Right forelimb (tissue), 1 donor: ENCODE measurements around the gene PTPN9.
"Not testable (repeated sequence)": the region's sequence is repeated elsewhere in the genome, so short reads cannot be mapped to it uniquely, and the experiment has no call there.

Experiments used
- DNase-seq: peaks from one replicate; pipeline ENCODE4 v3.0.0-alpha.2; 2018

PTPN9 gene

DNA sequence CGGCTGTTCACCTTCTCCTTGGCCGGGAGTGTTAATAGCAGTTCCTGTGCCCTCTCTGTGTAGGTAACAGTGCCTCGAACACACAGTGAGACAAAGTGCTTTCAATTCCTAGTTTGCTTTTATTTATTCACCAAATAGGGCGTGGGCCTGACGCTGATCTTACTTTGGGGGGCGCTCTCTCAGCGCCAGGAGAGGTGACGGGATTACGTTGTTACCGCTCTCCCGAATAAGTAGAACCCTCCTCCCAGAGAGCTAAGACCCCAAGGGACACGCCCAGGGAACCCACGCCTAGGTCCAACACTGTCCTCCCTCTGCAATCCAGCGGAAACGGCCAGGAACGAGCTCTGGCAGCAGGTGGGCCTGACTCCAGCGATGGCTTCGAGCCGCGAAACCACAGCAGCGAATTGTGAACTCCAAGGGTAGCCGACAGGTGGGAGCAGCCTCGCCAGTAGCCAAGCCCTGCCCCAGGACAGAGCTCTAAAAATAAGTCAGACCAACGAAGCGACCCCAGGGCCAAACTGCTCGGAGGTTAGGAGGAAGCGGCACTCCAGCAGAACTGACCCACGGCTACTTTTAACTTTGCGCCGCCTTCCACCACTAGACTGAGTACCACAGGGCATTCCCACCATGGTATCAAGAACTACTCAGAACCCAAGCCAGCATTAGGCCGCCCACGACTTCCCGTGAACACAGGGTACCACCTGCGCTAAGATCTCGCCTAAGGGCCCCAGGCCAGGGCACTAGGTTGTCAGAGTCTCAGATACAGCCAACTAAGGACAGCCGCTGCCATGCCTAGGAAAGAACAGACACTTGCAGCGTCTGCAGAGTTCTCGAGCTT is 126.0 kb downstream of the PTPN9 start:
- DNase-seq, result peak; percentile 62

DNA sequence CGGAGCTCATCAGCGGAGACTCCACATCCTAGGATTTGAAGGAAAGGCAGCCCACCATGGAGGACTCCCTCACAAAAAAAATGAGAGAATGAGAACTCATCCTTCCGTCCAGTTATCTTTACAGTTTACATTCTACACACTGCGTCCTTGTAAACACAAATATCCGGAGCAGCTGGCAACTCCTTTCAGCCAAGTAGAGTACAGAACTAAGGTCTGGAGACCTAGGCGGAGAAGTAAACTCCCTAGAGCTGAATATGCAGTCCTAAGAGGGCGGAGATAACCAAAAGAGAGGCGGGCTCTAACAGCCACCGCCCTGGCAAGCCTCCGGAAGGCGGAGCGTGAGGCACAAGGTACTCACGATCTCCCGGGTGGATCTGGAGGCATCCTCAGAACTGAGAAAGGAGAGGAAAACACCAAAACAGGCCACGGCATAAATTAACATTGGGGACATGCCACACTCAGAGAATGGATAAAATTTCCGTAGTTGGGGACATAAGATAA is 126.7 kb downstream of the PTPN9 start:
- peak; percentile 77 for DNase-seq

DNA sequence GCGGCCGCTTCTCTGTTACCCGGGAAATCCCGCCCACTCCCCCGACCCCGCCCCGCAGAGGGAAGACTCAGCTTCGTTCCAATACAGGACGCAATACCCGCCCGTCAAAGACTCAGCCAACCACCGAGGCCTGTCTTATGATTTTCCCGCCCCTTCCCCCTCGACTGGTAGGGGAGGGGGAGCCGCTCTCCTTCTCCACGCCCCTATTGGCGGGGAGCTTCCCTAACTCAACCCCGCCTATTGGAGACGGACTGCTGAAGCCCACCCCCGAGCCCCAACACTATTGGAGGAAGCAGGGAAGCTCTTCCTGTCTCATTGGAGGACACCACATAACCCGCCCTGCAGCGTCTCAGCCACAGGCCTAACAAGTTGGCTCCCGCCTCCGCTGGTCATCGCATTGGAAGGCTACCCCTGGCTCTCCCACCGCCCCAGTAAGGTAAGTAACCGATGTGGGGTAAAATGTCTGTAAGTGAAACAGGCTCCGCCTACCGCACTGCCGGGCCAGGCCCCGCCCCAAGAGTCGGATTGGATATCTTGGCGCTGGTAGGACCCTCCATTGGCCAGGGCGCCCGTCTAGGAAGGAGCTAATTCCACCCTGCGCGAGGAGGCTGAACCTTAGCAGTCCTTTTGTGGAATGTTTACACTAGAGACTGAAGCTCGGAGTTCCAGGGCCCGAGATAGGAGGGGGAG is 127.3 kb downstream of the PTPN9 start, which contains the start of gene SIN3A:
TSS of gene SIN3A (minus strand) at position 17 of the 690 bp plus-strand sequence. CDS start 21,315 bp downstream, outside the sequence.
- DNase-seq, result peak; percentile 99

DNA sequence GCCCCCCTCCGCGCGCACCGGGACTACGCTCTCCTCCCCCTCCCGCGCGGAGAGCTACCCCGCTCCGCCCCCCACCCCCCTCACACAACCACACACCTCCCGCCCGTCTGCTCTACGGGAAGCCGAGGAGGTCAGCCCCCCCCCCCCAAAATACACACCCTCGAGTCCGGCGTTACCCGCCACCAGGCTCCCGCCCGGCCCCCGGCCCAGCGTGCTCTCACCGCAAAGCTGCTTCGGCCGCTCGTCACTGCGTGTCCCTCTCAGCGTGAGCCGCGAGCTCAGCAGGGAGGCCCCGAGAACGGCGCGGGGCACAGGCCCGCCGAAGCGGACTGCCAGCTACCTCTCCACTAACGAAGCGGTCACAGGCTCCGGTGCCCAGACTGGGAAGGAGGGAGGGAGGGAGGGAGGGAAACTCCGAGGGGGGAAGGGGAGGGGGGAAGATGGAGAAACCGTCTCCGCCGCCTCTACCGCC is 127.9 kb downstream of the PTPN9 start:
- DNase-seq, result no peak

DNA sequence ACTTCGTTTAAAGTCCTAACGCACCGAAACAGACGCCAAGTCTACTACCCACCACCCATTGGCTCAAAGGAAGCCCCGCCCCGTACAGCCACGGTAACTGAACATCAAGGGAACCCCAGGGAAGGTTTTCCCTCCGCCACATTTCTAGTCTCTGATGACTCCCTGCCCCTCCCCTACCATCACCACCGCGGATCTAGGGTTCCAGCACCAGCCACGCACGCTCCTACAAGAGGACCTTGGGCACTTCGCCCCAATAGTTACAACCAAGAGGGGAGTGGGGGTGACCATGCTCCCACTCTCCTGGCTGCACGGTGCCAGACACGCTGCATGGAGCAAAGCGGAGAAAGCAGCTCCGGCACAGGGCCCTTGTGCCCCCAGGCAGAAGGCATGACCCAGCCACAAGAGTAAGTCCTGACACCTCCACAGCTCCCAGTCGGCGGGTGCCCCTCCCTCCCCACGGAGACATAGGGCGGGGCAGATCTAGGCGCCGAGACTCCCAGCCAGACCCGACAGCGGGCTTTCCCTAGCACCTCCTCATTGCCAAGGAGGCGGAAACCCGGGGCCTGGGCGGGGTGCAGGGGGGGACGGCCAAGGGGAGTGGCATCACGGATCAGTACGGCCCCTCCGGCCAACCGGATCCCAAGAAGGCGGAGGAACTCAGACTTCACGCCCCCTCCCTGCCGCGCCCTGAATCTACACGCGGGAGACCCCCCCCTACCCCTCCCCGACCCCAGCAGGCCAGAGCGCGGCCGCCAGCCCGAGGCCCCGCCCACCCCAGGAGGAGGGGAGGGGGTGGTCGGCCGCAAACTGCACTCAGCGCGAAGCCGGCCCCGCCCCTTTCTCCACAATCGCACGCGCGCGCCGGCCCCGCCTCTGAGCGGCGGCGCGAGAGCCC is 128.6 kb downstream of the PTPN9 start:
- DNase-seq, result peak; percentile 98

DNA sequence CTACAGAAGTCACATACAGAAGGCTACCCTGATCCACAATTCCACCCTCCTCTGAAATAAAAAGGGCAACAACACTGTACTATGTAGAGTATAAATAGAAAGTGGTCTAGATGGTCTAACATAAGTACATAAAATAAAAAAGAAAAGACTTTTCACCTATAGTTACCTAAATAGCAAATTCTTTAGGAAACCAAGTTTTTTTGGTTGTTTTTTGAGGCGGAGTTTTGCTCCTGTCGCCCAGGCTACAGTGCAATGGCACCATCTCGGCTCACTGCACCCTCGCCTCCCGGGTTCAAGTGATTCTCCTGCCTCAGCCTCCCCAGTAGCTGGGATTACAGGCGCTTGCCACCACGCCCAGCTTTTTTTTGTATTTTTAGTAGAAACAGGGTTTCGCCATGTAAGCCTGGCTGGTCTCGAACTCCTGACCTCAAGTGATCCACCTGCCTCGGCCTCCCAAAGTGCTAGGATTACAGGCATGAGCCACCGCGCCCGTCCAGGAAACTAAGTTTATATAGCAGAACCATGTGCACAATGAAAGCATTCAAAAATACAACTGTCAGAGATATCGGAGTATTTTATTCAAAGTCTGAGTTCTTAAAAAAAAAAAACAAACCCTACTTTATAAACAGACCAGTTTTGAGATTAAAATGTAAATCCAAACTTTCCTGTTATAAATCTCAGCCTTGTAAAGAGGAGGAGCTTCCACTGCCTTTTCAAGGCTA is 129.4 kb downstream of the PTPN9 start:
- DNase-seq, result no peak

DNA sequence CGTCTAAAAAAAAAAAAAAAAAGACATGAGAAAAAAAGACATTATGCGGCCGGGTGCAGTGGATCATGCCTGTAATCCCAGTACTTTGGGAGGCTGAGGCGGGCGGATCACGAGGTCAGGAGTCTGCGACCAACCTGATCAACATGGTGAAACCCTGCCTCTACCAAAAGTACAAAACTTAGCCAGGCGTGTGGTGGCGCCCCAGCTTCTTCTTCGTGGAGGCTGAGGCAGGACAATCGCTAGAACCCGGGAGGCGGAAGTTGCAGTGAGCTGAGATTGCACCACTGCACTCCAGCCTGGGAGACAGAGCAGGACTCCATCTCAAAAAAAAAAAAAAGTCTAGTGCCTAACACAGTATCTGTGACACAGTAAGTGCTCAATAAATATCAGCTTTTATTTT is 130.9 kb downstream of the PTPN9 start:
- not testable (repeated sequence) for DNase-seq

DNA sequence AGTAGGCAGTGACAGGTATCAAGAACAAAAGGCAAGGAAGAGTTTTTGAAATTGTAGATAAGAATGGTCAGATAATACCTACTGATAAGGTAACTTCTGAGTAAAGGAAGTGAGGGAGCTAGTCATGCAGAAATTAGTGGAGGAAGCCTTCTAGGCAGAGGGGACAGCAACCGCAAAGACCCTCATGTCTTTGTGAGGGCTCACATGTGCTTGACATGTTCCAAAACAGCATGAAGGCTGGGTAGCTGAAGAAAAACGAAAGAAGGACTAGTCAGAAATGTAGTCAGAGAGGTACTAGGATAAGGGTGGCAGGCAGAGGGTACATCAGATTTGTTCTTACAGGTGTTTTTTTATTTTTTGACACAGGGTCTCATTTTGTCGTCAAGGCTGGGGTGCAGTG is 133.0 kb downstream of the PTPN9 start:
- no peak for DNase-seq

DNA sequence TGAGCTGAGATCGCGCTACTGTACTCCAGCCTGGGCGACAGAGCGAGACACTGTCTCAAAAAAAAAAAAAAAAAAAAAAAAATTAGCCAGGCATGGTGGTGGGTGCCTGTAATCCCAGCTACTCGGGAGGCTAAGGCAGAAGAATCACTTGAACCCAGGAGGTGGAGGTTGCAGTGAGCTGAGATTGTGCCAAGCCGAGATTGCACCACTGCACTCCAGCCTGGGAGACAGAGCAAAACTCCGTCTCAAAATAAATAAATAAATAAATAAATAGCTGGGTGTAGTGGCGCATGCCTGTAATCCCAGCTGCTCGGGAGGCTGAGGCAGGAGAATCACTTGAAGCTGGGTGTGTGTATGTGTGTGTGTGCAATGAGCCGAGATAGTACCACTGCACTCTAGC is 133.8 kb downstream of the PTPN9 start:
- DNase-seq, result not testable (repeated sequence)

DNA sequence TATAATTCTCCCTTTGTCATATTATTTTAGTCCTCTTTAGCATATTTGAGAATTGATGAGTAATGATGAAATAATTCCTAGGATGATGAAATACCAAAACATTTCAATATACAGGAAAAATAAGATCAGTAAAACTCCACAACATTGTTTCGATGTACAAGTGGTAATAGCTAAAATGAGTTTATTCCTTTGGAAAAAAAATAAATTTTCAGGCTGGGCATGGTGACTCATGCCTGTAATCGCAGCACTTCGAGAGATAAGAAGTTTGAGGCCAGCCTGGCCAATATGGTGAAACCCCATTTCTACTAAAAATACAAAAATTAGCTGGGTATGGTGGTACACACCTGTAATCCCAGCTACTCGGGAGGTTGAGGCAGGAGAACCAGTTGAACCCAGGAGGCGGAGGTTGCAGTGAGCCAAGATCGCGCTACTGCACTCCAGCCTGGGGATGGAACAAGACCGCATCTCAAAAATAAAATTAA is 135.1 kb downstream of the PTPN9 start:
- not testable (repeated sequence) for DNase-seq

DNA sequence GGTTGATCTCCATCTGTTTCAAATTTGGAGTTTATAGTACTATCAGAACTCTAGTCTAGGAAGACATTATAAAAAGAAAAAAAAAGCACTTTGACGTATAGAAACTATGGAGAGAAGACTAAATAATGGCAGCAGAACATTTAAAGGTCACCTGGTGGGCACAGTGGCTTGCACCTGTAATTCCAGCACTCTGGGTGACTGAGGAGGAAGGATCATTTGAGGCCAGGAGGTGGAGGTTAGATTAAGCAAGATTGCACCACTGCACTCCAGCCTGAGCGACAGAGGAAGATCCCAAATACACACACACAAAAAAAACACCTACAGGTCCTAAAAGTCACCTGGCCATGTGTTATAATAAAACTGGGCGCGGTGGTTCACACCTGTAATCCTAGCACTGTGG is 141.4 kb downstream of the PTPN9 start:
- no peak for DNase-seq

DNA sequence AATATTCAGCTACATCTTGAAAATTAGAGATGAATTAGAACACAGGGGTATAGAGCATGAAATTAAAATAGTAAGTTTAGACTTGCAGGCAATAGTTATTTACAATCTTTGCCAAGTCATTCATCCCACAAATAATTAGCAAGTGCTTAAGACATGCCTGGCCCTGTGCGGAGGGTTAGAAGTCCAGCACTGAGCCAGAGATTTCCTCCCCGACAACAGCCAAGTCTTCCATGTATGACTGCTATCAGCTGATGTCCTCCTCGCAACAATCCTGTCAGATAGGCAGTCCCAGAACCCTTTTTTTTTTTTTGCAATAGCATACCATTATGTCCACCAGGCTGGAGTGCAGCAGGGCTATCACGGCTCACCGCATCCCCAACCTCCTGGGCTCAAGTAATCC is 142.2 kb downstream of the PTPN9 start:
- DNase-seq, result no peak

DNA sequence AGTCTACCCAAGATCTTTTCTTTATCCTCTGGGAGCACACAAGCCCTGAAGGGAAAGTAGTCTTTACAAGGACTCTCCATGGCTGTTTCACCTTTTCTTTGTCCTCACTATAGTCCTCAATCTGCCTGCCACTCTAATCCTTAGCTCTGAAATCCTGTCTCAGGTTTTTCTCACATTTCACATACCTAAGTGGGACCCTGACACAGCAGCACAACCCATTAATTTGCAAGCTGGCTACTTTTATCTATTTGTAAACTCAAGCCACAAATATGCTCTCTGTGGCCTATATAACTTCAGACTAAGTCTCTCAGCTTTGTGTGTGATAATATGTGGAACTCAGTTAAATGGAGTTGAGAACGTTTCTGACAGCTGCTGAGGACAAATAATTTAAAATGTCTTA is 147.4 kb downstream of the PTPN9 start:
- no peak for DNase-seq

DNA sequence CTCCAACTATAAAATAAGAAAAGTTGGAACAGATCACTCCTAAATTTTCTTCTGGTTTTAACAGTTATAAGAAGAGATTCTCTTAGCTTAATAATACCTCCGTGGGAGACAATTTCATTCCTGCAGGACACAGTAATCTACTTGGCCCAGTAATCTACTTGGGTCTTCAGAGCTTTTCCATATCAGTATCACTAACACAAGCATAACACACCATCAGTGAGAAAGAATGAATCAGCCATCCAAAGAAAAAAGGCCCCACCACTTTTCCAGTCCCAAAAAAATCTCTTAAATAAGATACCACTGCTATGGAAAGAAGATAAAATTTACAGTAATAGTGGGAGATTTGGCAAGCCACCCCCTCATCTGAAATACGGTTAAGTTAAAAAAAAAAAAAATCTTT is 147.8 kb downstream of the PTPN9 start:
- DNase-seq, result no peak

DNA sequence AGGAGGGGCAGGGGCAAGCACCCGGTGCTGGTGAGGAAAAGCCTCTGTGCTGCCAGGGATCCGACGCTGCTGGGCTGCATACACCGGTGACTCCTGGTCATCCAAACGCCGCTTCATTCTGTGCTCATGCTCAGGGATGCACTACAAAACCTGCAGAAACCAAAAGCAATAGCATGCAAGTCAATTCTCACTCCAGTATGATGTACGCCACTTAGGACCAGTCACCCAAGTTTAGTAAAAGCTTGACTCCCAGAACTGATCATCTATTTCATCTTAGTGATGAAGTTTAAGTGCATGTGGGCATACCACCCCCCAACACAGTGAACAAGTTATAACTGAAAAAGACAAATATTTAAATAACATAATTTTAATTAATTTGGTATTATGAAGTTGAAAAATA is 148.9 kb downstream of the PTPN9 start:
- DNase-seq, result no peak

DNA sequence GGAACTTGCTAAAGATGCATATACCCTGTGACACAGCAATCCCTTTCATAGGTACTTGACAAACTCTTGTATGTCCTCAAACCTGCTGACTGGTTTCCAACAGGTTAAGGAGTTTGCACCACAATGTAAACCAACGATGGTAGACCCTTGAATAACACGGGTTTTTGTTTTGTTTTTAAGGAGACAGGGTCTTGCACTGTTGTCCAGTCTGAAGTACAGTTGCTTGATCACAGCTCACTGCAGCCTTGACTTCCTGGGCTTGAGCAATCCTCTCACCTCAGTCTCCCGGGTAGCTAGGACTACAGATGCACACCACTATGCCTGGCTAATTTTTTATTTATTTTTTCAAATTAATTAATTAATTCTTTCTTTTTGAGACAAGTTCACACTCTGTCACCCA is 151.0 kb downstream of the PTPN9 start:
- no peak for DNase-seq

DNA sequence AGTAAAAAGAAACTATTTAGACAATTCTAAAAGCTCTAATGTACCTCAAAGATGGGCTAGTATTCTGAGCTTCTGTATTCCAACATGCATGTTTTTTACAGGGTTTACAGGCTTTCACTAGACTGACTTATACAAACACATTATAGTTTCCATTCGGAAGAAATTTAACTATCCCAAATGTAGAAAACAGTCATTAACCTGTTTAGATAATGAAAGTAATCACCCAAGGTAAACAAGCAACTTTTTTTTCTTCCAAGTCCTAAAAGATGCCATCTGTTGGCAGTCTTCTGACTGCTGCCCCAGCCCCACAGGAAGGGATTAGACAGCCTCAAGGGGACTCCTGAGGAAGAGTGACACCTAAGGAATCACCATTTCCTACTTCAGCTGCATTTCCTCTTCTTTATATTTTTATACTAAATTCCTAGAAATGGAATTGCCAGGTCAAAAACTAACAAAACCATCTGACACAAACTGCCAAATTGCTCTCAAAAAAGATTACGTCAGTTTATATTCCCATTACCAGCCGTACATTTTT is 153.1 kb downstream of the PTPN9 start:
- DNase-seq, result no peak

DNA sequence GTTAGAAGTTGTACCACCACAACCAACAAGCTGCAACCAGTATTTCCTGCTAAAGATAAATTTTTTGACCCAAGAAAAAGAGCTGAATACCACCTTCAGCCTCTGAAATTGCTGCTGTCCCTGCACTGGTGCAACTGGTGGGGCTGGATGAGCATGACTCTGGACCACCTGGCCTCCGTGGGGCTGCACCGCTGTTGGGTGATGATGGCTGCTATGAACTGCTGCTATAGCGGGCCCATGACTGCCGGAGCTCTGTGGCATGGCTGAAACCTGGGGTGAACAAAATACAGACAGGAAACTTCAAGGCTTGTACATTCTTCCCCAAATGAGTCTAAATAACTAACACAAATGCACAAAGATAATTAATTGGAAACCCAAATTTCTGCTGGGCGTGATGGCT is 156.6 kb downstream of the PTPN9 start:
- no peak for DNase-seq

DNA sequence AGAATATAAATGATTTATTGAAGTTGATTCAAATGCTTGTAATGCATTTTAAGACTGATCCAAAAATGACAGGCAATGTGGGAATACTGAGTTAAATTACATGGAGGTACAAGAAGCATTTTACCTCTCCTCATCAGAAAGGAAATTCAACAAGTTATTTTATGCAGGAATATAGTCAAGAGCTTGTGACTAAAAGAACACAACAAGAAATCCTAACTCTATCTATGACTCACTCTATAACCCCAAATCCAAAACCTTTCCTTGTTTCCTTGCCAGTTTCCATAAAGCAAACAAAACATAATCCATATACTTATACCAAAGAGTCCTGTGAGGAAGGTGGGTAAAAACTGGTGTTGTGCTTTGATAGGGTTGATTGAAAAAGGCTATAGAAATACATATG is 158.4 kb downstream of the PTPN9 start:
- no peak for DNase-seq

DNA sequence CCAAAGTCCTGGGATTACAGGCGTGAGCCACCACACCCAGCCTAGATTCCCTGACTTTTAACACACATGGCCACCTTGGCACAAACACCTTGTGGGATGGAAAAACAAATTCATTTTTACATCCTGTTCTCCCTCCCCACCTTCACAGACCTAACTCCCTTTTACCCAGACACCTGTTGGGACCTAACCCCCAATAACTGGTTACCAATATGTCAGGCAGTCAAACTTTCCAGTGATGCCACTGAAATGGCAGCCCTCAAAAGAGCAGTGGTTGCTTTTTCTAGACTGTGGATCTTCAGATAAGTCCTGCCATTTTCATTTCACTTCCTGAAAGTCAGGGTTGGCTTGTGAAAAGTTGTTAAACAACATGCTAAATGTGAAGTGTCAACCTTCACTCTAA is 162.5 kb downstream of the PTPN9 start:
- no peak for DNase-seq
